ENCODE measurements around the gene CEP55.

DNA sequence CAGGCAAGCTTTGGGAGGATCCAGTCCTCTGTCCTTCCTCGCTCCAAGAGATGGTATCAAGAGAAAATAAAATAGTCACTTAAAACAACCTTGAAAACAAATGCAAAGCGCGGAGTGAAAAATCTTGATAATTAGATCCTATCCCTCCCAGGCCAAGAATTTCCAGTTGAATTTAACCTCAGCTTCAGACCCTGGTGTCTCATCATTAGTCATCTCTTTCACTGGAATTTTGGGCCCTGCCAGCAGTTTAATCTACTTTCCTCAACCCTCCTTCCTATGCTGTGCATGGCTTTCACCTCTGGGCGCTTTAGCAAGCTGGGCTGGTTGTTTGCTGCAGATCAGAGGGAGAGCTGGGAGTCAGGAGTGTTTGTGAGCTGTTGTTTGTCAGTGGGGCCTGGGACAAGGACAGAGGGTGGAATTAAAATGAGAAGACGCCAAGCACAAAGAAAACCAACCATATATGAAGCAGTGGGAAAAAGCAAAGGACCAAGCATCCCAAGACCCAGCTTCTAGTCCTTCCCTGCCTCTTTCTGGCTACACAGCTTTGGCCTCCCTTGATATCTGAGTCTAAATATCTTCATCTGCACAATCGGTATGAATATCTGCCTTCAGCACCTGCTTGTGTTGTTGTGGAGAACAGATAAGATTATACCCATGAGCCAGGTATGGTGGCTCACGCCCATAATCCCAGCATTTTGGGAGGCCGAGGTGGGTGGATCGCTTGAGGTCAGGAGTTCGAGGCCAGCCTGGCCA is 27.8 kb upstream of the CEP55 start:
- TF ChIP-seq ETV6 (CRISPR knock-in tag; IDR thresholded peaks at IDR 0.05) = no peak
- TF ChIP-seq, protein P1, sequence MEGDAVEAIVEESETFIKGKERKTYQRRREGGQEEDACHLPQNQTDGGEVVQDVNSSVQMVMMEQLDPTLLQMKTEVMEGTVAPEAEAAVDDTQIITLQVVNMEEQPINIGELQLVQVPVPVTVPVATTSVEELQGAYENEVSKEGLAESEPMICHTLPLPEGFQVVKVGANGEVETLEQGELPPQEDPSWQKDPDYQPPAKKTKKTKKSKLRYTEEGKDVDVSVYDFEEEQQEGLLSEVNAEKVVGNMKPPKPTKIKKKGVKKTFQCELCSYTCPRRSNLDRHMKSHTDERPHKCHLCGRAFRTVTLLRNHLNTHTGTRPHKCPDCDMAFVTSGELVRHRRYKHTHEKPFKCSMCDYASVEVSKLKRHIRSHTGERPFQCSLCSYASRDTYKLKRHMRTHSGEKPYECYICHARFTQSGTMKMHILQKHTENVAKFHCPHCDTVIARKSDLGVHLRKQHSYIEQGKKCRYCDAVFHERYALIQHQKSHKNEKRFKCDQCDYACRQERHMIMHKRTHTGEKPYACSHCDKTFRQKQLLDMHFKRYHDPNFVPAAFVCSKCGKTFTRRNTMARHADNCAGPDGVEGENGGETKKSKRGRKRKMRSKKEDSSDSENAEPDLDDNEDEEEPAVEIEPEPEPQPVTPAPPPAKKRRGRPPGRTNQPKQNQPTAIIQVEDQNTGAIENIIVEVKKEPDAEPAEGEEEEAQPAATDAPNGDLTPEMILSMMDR (IDR thresholded peaks at IDR 0.05) = no peak
- TF ChIP-seq TP53 (CRISPR knock-in tag; IDR thresholded peaks at IDR 0.05) = no peak
- no peak for TF ChIP-seq ATF1 (CRISPR knock-in tag; IDR thresholded peaks at IDR 0.05)
- TF ChIP-seq ELF4 (CRISPR knock-in tag; IDR thresholded peaks at IDR 0.05; ENCODE audit: low read depth) = no peak
